GM12865 (cell line): ENCODE results near the gene MEIS2.
A peak's percentile ranks its signal among the peaks of the same experiment; 100 is the strongest.

ENCODE experiments used
- DNase-seq: peaks from one replicate; pipeline ENCODE4 v3.0.0; 2010; ENCODE audit warnings: low read depth
- H3K4me3 ChIP-seq: 2 replicates; pipeline ENCODE4 v1.5.1; 2011; ENCODE audit warnings: mild to moderate bottlenecking, low read depth, low read length, control low read depth
- CTCF ChIP-seq: IDR thresholded peaks from 2 replicates; pipeline ENCODE4 v1.5.1; 2011; ENCODE audit warnings: low read length, control low read depth, low read depth, inconsistent platforms; ENCODE audit not compliant: insufficient read depth; ENCODE audit errors: missing control alignments

Gene MEIS2

GRCh38 chr15:37100109-37100965 lies at the start of gene MEIS2:
Gene MEIS2, minus strand, starts transcription at chr15:37100549. Its CDS starts 1,083 bp downstream, at chr15:37099466.
- no peak for TF ChIP-seq CTCF
- DNase-seq: peak; percentile 93
- H3K4me3 ChIP-seq: peak within 1 kb of the TSS; percentile 61

DNA sequence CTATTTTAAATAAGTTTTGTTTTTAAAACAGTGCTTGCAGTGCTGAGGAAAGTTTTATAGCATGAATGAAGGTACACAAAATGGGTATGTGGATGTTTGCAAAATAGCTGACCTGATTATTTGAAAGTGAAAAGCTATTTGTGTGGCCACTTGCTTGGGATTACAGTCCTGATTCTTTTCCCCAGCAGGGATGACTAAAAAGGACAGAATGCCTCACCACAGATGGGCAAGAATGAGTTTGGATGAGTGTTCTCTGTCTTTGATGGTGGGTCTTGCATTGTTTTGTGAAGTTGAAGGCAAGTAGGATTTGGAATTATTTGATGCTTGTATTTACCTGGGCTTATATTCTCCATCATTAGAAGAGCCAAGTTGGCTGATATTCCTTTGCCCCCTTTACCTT lies 48.8 kb upstream of the MEIS2 start:
- TF ChIP-seq CTCF: no peak
- H3K4me3 ChIP-seq: no peak overlapping the region
- no peak for DNase-seq

GRCh38 chr15:37148714-37149113 lies 48.4 kb upstream of the MEIS2 start:
- TF ChIP-seq CTCF: no peak
- no peak overlapping the region for H3K4me3 ChIP-seq
- no peak for DNase-seq

DNA sequence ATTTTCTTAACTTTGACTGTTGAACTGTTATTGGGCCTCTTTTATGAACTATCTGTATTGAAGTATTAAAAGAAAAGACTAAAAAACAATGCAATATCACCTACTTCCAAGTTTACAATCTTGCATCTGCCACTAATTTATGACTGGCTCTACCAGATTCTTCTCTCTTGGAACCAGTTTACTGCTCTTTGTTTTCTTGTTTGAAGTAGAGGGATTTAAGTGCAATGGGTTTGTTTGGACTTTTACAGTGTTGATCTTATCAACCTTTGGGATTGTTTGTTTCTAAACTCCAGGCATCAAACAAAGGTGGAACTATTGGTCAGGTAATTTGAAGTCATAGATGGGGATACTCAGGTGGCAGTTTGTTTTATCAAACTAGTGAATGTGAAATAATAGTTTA lies 43.0 kb upstream of the MEIS2 start:
- no peak overlapping the region for H3K4me3 ChIP-seq
- no peak for DNase-seq
- TF ChIP-seq CTCF: no peak

GRCh38 chr15:37142371-37142770 lies 42.0 kb upstream of the MEIS2 start:
- DNase-seq: peak; percentile 4

DNA sequence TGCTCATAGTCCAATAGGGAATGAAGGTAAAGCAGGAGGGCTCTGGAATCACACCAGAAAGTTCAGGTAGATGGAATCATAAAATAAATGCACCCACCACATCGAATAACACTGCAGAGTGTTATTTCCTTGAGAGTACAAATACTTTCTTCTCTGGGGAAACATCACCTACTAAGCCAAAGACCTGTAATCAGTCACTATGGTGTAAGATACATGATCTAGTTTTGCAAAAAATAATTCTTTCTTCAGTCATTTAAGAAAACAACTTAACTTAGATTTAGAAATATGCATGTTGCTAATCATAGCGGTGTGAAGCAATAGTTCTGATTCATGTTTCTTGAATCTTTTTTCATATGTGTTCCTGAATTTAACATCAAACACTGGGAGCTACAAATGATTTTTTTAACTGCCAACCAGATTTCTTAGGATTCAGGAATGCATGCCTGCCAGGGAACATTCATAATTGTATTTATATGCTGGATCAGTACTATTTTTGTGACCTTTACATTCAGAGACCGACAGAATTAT lies 40.2 kb upstream of the MEIS2 start:
- no peak overlapping the region for H3K4me3 ChIP-seq
- no peak for DNase-seq
- no peak for TF ChIP-seq CTCF

More at GRCh38 chr15:37142371-37142770, 42.0 kb upstream of the MEIS2 start:
- no peak overlapping the region for H3K4me3 ChIP-seq
- TF ChIP-seq CTCF: no peak

DNA sequence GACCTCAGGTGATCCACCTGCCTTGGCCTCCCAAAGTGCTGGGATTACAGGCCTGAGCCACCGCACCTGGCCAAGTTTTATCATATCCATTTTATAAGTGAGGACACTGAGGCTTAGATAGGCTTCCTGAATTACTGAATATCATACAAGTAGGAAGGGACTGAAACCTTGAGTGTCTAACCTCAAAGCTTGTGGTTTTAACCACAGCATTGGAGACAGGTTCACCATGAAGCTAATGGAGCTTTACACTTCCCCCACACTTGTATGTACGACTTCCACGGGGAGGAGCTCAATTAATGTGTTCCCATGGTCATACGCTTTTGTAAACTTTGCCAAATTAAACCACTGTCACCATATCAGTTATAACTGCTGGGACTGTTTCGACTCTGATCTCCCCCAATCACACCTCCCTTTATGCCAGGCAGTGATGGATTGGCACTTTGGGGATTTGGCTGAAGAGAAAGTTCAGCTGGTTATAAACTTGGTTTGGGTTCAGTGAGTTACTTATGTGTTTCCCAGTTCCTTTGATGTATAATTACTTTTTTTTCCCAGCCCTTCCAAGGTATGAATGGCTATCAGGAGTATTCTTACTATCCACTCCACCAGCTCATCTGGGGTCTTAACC lies 38.4 kb upstream of the MEIS2 start:
- no peak for TF ChIP-seq CTCF
- no peak for DNase-seq
- H3K4me3 ChIP-seq: no peak overlapping the region
